ENCODE measurements around the gene GHRHR.

- TF ChIP-seq, protein P1, sequence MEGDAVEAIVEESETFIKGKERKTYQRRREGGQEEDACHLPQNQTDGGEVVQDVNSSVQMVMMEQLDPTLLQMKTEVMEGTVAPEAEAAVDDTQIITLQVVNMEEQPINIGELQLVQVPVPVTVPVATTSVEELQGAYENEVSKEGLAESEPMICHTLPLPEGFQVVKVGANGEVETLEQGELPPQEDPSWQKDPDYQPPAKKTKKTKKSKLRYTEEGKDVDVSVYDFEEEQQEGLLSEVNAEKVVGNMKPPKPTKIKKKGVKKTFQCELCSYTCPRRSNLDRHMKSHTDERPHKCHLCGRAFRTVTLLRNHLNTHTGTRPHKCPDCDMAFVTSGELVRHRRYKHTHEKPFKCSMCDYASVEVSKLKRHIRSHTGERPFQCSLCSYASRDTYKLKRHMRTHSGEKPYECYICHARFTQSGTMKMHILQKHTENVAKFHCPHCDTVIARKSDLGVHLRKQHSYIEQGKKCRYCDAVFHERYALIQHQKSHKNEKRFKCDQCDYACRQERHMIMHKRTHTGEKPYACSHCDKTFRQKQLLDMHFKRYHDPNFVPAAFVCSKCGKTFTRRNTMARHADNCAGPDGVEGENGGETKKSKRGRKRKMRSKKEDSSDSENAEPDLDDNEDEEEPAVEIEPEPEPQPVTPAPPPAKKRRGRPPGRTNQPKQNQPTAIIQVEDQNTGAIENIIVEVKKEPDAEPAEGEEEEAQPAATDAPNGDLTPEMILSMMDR (conservative IDR thresholded peaks at IDR 0.05), result no peak
- TF ChIP-seq EZH2 (IDR thresholded peaks at IDR 0.05; ENCODE audit: low read depth), result no peak
Measured at GRCh38 chr7:30935569-30935877, 28.2 kb upstream of the GHRHR start.

Data from PC-9 (cell line).